ENCODE results near the gene TXNIP. TPM values are rescaled to one million over a fixed set of nuclear protein-coding genes. Genes with fewer than 3 reads are reported as not detected.

The TXNIP gene
- polyA plus RNA-seq, 1 donor (not counting 4 experiments of a cell fraction or from before 2014, with no cell fraction given): 159 TPM

GRCh38 chr1:146021050-146021445, 24.7 kb upstream of the TXNIP start:
- DNase-seq (ENCODE audit: low read depth, low spot score) (no peak), FAIRE-seq (no peak)
- H3K4me3 ChIP-seq (ENCODE audit: control insufficient read depth in 2 of 3, extremely low read depth in 1 of 3, insufficient read depth in 2 of 3, low read depth in 1 of 3, low read length in 3 of 3): no peak overlapping the region
- TF ChIP-seq EZH2 (IDR thresholded peaks at IDR 0.05; ENCODE audit: low read length) (no peak), CTCF (optimal IDR thresholded peaks at IDR 0.05 in 1 of 3, IDR thresholded peaks at IDR 0.05 in 1 of 3, conservative IDR thresholded peaks at IDR 0.05 in 1 of 3; ENCODE audit: extremely low read depth in 1 of 3, insufficient read depth in 2 of 3, low read length in 3 of 3) (no peak)
- dilution Hi-C loops (cut with MboI; ENCODE audit: extremely low pct_ligation_motif_present, low sequenced_read_pairs): no loop called here
- H2AFZ ChIP-seq (ENCODE audit: control insufficient read depth, low read length): no peak overlapping the region
- no peak overlapping the region for H3K9ac ChIP-seq (ENCODE audit: control insufficient read depth, extremely low read depth, insufficient read depth, low read length)
- H3K9me1 ChIP-seq (ENCODE audit: control insufficient read depth, extremely low read depth, insufficient read depth, low read length): no peaks in the 10 kb centered on the region
- no peaks in the 10 kb centered on the region for H3K36me3 ChIP-seq (ENCODE audit: control insufficient read depth in 2 of 2, extremely low read depth in 1 of 2, insufficient read depth in 2 of 2, low read length in 2 of 2)
- no peaks in the 10 kb centered on the region for H3K79me2 ChIP-seq (ENCODE audit: control insufficient read depth, insufficient read depth, low read length)
- H4K20me1 ChIP-seq (ENCODE audit: control insufficient read depth, extremely low read depth, insufficient read depth, low read length): no peaks in the 10 kb centered on the region
- no peak overlapping the region for H3K27ac ChIP-seq (ENCODE audit: control insufficient read depth, insufficient read depth, low read length)
- peaks cover 50% of the 10 kb centered on the region for H3K27me3 ChIP-seq (ENCODE audit: control insufficient read depth, extremely low read depth, insufficient read depth, low read length)
- no peaks in the 10 kb centered on the region for H3K9me3 ChIP-seq (ENCODE audit: control insufficient read depth, low read depth, low read length)
- H3K4me2 ChIP-seq (ENCODE audit: control insufficient read depth, extremely low read depth, insufficient read depth, low read depth, low read length): no peak overlapping the region
- H3K4me1 ChIP-seq (ENCODE audit: control insufficient read depth, extremely low read depth, insufficient read depth, low read length): no peaks in the 10 kb centered on the region

- Histone ChIP-seq H2AFZ (ENCODE audit: control insufficient read depth, low read length) (no peak overlapping the region), H3K9me1 (ENCODE audit: control insufficient read depth, extremely low read depth, insufficient read depth, low read length) (no peaks in the 10 kb centered on the region), H3K4me1 (ENCODE audit: control insufficient read depth, extremely low read depth, insufficient read depth, low read length) (no peaks in the 10 kb centered on the region), H3K9ac (ENCODE audit: control insufficient read depth, extremely low read depth, insufficient read depth, low read length) (no peak overlapping the region), H3K4me2 (ENCODE audit: control insufficient read depth, extremely low read depth, insufficient read depth, low read depth, low read length) (no peak overlapping the region), H3K27ac (ENCODE audit: control insufficient read depth, insufficient read depth, low read length) (no peak overlapping the region), H3K9me3 (ENCODE audit: control insufficient read depth, low read depth, low read length) (no peaks in the 10 kb centered on the region), H3K4me3 (ENCODE audit: control insufficient read depth in 2 of 3, extremely low read depth in 1 of 3, insufficient read depth in 2 of 3, low read depth in 1 of 3, low read length in 3 of 3) (no peak overlapping the region), H3K36me3 (ENCODE audit: control insufficient read depth in 2 of 2, extremely low read depth in 1 of 2, insufficient read depth in 2 of 2, low read length in 2 of 2) (no peaks in the 10 kb centered on the region), H3K27me3 (ENCODE audit: control insufficient read depth, extremely low read depth, insufficient read depth, low read length) (peaks cover 51% of the 10 kb centered on the region), H4K20me1 (ENCODE audit: control insufficient read depth, extremely low read depth, insufficient read depth, low read length) (no peaks in the 10 kb centered on the region), H3K79me2 (ENCODE audit: control insufficient read depth, insufficient read depth, low read length) (no peaks in the 10 kb centered on the region)
- dilution Hi-C loops (cut with MboI; ENCODE audit: extremely low pct_ligation_motif_present, low sequenced_read_pairs): no loop called here
- no peak for TF ChIP-seq EZH2 (IDR thresholded peaks at IDR 0.05; ENCODE audit: low read length)
- no peak for TF ChIP-seq CTCF (optimal IDR thresholded peaks at IDR 0.05 in 1 of 3, IDR thresholded peaks at IDR 0.05 in 1 of 3, conservative IDR thresholded peaks at IDR 0.05 in 1 of 3; ENCODE audit: extremely low read depth in 1 of 3, insufficient read depth in 2 of 3, low read length in 3 of 3)
- DNase-seq (ENCODE audit: low read depth, low spot score) (no peak), FAIRE-seq (no peak)
These were observed 24.0 kb upstream of the TXNIP start for GRCh38 chr1:146020058-146021049.

All from keratinocyte (primary cell).